Small intestine (tissue), 7 donors: Measurements from ENCODE around the gene CENPE. TPM values are rescaled to one million over a fixed set of nuclear protein-coding genes. Genes with fewer than 3 reads are reported as not detected.

Experiments
- DNase-seq, 2 donors: peaks; one replicate each; pipeline versions ENCODE4 v3.0.0 to v3.0.0-alpha.2; 2013
- FAIRE-seq: peaks from 2 replicates; lab custom pipeline; 2012; peaks lifted over from hg19 to GRCh38; lab: Jason Lieb, UNC
- H3K27ac ChIP-seq, 3 donors: one replicate each; pipeline ENCODE4 v1.5.1; 2013; ENCODE audit warnings: low read length in 2 of 3, mild to moderate bottlenecking in 2 of 3, control low read depth in 1 of 3, inconsistent platforms in 1 of 3, low read depth in 1 of 3, moderate library complexity in 1 of 3
- H3K27me3 ChIP-seq, 3 donors: one replicate each; pipeline ENCODE4 v1.6.1; 2013; ENCODE audit warnings: low read length in 3 of 3, inconsistent platforms in 1 of 3; ENCODE audit not compliant: control insufficient read depth in 3 of 3, insufficient read depth in 3 of 3
- H3K36me3 ChIP-seq, 3 donors: one replicate each; pipeline ENCODE4 v1.6.1; 2013; ENCODE audit warnings: low read length in 3 of 3, inconsistent platforms in 1 of 3, low read depth in 1 of 3, mild to moderate bottlenecking in 1 of 3, moderate library complexity in 1 of 3; ENCODE audit not compliant: control insufficient read depth in 3 of 3, insufficient read depth in 2 of 3
- H3K4me1 ChIP-seq, 3 donors: one replicate each; pipeline ENCODE4 v1.6.1; 2013; ENCODE audit warnings: low read length in 2 of 3, inconsistent platforms in 1 of 3, low read depth in 1 of 3, mild to moderate bottlenecking in 1 of 3, moderate library complexity in 1 of 3; ENCODE audit not compliant: control insufficient read depth in 3 of 3, insufficient read depth in 2 of 3
- H3K4me3 ChIP-seq, 3 donors: one replicate each; pipeline ENCODE4 v1.5.1; 2013; ENCODE audit warnings: low read length in 3 of 3, control low read depth in 1 of 3, inconsistent platforms in 1 of 3, low read depth in 1 of 3, mild to moderate bottlenecking in 1 of 3, moderate library complexity in 1 of 3
- H3K9me3 ChIP-seq, 2 donors: one replicate each; pipeline ENCODE4 v1.6.1; 2013; ENCODE audit warnings: low read depth in 1 of 2, low read length in 1 of 2; ENCODE audit not compliant: control insufficient read depth in 2 of 2, insufficient read depth in 1 of 2
- WGBS, 3 donors: extraction: QIAGEN DNeasy Blood & Tissue Kit; methylation state at CpG; one replicate each; pipeline ENCODE4 v1.1.7; 2013; 5-methylcytosine and 5-hydroxymethylcytosine counted together
- polyA plus RNA-seq, 4 donors: library from polyadenylated mRNA; stranded (reverse) in 3 of 4; unstranded in 1 of 4; fragments of 200-250 nt in 3 of 4; fragments of 120-200 nt in 1 of 4; gene quantifications; one replicate each; pipeline versions ENCODE4 v1.2.1 to v1.2.3, GENCODE V29; 2013
- donor health status: healthy with polysubstance abuse.
- donor health status: control.
- donor health status: control.
- donor health status: Bipolar disorder and iron deficiency.
- donor health status: healthy.

CENPE gene
- polyA plus RNA-seq, 4 donors: under 0.01 to 5.9 (median 3.2) TPM

GRCh38 chr4:103118166-103118565 is 80.0 kb downstream of the CENPE start:
- WGBS, 3 donors: 68 to 89% (median 81%) methylated on average over 1 of the region's 1 CpG
- H3K27ac ChIP-seq: no peak overlapping the region
- H3K36me3 ChIP-seq: no peaks in the 10 kb centered on the region
- DNase-seq: no peak
- no peaks in the 10 kb centered on the region for H3K27me3 ChIP-seq
- no peaks in the 10 kb centered on the region for H3K9me3 ChIP-seq
- no peaks in the 10 kb centered on the region for H3K4me1 ChIP-seq
- no peak for FAIRE-seq
- H3K4me3 ChIP-seq: no peak overlapping the region

GRCh38 chr4:103111598-103111997 is 86.5 kb downstream of the CENPE start:
- H3K9me3 ChIP-seq: no peaks in the 10 kb centered on the region
- DNase-seq (no peak), FAIRE-seq (no peak)
- no peaks in the 10 kb centered on the region for H3K4me1 ChIP-seq
- H3K27ac ChIP-seq: no peak overlapping the region
- H3K4me3 ChIP-seq: no peak overlapping the region
- 76 to 96% (median 85%) methylated on average over 4 of the region's 4 CpGs for WGBS, 3 donors
- H3K27me3 ChIP-seq: no peaks in the 10 kb centered on the region
- no peaks in the 10 kb centered on the region for H3K36me3 ChIP-seq

- Histone ChIP-seq H3K36me3 (peaks cover 0 to 2% (median 0%) of the 10 kb centered on the region in 3 donors), H3K4me1 (no peaks in the 10 kb centered on the region), H3K27me3 (no peaks in the 10 kb centered on the region), H3K9me3 (no peaks in the 10 kb centered on the region), H3K27ac (no peak overlapping the region), H3K4me3 (no peak overlapping the region)
- 31 to 68% (median 50%) methylated on average over 4 of the region's 4 CpGs for WGBS, 3 donors
- FAIRE-seq: no peak
- peak; percentile 31 to 63 for DNase-seq
Observed at GRCh38 chr4:103108542-103108941, 89.6 kb downstream of the CENPE start.

GRCh38 chr4:103105558-103106356 is 92.4 kb downstream of the CENPE start:
- no peaks in the 10 kb centered on the region for H3K27me3 ChIP-seq
- no peak overlapping the region for H3K27ac ChIP-seq
- DNase-seq (no peak), FAIRE-seq (peak; percentile 73)
- no peak overlapping the region for H3K4me3 ChIP-seq
- 87 to 95% (median 94%) methylated on average over 2 of the region's 2 CpGs for whole genome bisulfite sequencing, 3 donors
- no peaks in the 10 kb centered on the region for H3K9me3 ChIP-seq
- no peaks in the 10 kb centered on the region for H3K4me1 ChIP-seq
- peaks cover 0 to 2% (median 0%) of the 10 kb centered on the region in 3 donors for H3K36me3 ChIP-seq

- Histone ChIP-seq H3K27ac (no peak overlapping the region), H3K4me1 (no peaks in the 10 kb centered on the region), H3K9me3 (no peaks in the 10 kb centered on the region), H3K4me3 (no peak overlapping the region), H3K36me3 (peaks cover 0 to 2% (median 0%) of the 10 kb centered on the region in 3 donors), H3K27me3 (no peaks in the 10 kb centered on the region)
- DNase-seq (no peak), FAIRE-seq (no peak)
- 96 to 97% (median 96%) methylated on average over 3 of the region's 3 CpGs for WGBS, 3 donors
Observed at GRCh38 chr4:103104886-103105285, 93.3 kb downstream of the CENPE start.

GRCh38 chr4:103100691-103101090 is 97.5 kb downstream of the CENPE start:
- H3K4me3 ChIP-seq: no peak overlapping the region
- no peak overlapping the region for H3K27ac ChIP-seq
- no peak for FAIRE-seq
- H3K9me3 ChIP-seq: no peaks in the 10 kb centered on the region
- peaks cover 6 to 26% (median 8%) of the 10 kb centered on the region in 3 donors for H3K4me1 ChIP-seq
- no peaks in the 10 kb centered on the region for H3K36me3 ChIP-seq
- DNase-seq: no peak
- 67 to 68% (median 68%) methylated on average over 5 of the region's 5 CpGs for WGBS, 3 donors
- H3K27me3 ChIP-seq: no peaks in the 10 kb centered on the region

- Histone ChIP-seq H3K27ac (peak within 1 kb of the TSS; percentile 18 to 51 (median 38)), H3K27me3 (no peaks in the 10 kb centered on the region), H3K4me1 (peaks cover 6 to 26% (median 8%) of the 10 kb centered on the region in 3 donors), H3K36me3 (no peaks in the 10 kb centered on the region), H3K4me3 (peak within 1 kb of the TSS in 2 of 3 donors; percentile 37 to 48), H3K9me3 (no peaks in the 10 kb centered on the region)
- FAIRE-seq (peak; percentile 95), DNase-seq (peak; percentile 92 to 94)
- WGBS, 3 donors: 10 to 11% (median 10%) methylated on average over 11 of the region's 11 CpGs
Observed at GRCh38 chr4:103099691-103100392, 98.3 kb downstream of the CENPE start, which contains the start of gene BDH2. Gene BDH2, minus strand, starts transcription at chr4:103099834. Its CDS starts 3,580 bp downstream, at chr4:103096254.

- WGBS, 3 donors: 2 to 16% (median 16%) methylated on average over 4 of the region's 4 CpGs
- Histone ChIP-seq H3K9me3 (no peaks in the 10 kb centered on the region), H3K4me1 (peaks cover 6 to 26% (median 8%) of the 10 kb centered on the region in 3 donors), H3K27me3 (no peaks in the 10 kb centered on the region), H3K4me3 (peak overlapping the region in 2 of 3 donors; percentile 37 to 48), H3K27ac (peak overlapping the region; percentile 18 to 51 (median 38)), H3K36me3 (no peaks in the 10 kb centered on the region)
- peak; percentile 19 to 33 for DNase-seq
- no peak for FAIRE-seq
Observed at GRCh38 chr4:103098756-103099440, 99.2 kb downstream of the CENPE start.
